ENCODE results near the gene LDHD. TPM values are rescaled to one million over a fixed set of nuclear protein-coding genes. Genes with fewer than 3 reads are reported as not detected.
A peak's percentile ranks its signal among the peaks of the same experiment; 100 is the strongest.

Gene LDHD
- total RNA-seq, 4 donors from 2014 or later = 2.5 to 37.0 (median 22.4) TPM

DNA sequence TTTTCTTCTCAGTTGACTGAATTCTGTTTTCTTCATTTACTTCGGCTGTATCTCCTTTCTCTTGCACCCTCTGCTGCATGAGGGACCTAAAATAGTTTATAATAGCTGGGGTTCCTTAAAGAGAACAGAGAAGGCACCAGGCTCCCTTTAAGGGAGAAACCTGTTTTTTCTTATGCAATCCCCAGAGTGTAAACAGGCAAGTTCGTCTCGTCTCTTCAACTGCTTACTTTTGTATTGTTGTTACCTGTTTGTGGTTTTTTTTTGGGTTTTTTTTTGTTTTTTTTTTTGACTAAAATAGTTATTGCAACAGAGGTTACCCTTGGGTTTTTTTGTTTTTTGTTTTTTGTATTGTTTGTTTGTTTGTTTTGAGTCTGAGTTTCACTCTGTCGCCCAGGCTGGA lies 3.7 kb upstream of the LDHD start:
- Histone ChIP-seq H3K36me3 (no peaks in the 10 kb centered on the region), H3K27me3 (no peaks in the 10 kb centered on the region), H3K27ac (no peak overlapping the region), H3K4me3 (no peak overlapping the region), H3K9me3 (peaks cover 0 to 12% (median 6%) of the 10 kb centered on the region in 4 donors), H3K4me1 (peaks cover 0 to 13% (median 0%) of the 10 kb centered on the region in 4 donors)
- no peak for DNase-seq
- no peak for TF ChIP-seq POLR2A (IDR thresholded peaks at IDR 0.05)
- TF ChIP-seq, protein P1, sequence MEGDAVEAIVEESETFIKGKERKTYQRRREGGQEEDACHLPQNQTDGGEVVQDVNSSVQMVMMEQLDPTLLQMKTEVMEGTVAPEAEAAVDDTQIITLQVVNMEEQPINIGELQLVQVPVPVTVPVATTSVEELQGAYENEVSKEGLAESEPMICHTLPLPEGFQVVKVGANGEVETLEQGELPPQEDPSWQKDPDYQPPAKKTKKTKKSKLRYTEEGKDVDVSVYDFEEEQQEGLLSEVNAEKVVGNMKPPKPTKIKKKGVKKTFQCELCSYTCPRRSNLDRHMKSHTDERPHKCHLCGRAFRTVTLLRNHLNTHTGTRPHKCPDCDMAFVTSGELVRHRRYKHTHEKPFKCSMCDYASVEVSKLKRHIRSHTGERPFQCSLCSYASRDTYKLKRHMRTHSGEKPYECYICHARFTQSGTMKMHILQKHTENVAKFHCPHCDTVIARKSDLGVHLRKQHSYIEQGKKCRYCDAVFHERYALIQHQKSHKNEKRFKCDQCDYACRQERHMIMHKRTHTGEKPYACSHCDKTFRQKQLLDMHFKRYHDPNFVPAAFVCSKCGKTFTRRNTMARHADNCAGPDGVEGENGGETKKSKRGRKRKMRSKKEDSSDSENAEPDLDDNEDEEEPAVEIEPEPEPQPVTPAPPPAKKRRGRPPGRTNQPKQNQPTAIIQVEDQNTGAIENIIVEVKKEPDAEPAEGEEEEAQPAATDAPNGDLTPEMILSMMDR (IDR thresholded peaks at IDR 0.05) = no peak

GRCh38 chr16:75118943-75119539 lies 2.5 kb upstream of the LDHD start:
- no peak for TF ChIP-seq POLR2A (IDR thresholded peaks at IDR 0.05)
- TF ChIP-seq, protein P1 (IDR thresholded peaks at IDR 0.05) = no peak
- Histone ChIP-seq H3K9me3 (peaks cover 0 to 12% (median 6%) of the 10 kb centered on the region in 4 donors), H3K27ac (no peak overlapping the region), H3K36me3 (no peaks in the 10 kb centered on the region), H3K4me1 (peaks cover 0 to 14% (median 0%) of the 10 kb centered on the region in 4 donors), H3K4me3 (no peak overlapping the region), H3K27me3 (no peaks in the 10 kb centered on the region)
- no peak for DNase-seq

GRCh38 chr16:75116911-75117245 lies 298 bp upstream of the LDHD start:
- Histone ChIP-seq H3K27me3 (no peaks in the 10 kb centered on the region), H3K36me3 (no peaks in the 10 kb centered on the region), H3K27ac (peak overlapping the region in 1 of 4 donors; percentile 19), H3K4me3 (peak overlapping the region in 1 of 4 donors; percentile 55), H3K4me1 (peaks cover 0 to 14% (median 0%) of the 10 kb centered on the region in 4 donors), H3K9me3 (peaks cover 0 to 8% (median 4%) of the 10 kb centered on the region in 4 donors)
- TF ChIP-seq, protein P1 (IDR thresholded peaks at IDR 0.05) = no peak
- no peak for TF ChIP-seq POLR2A (IDR thresholded peaks at IDR 0.05)
- DNase-seq = no peak

GRCh38 chr16:75114946-75115825 lies 1.4 kb downstream of the LDHD start:
- peak overlapping the region in 1 of 4 donors; percentile 55 for H3K4me3 ChIP-seq

GRCh38 chr16:75114179-75114945 lies 2.2 kb downstream of the LDHD start:
- DNase-seq = no peak
- H3K27ac ChIP-seq = no peak overlapping the region
- no peaks in the 10 kb centered on the region for H3K27me3 ChIP-seq
- TF ChIP-seq, protein P1 (IDR thresholded peaks at IDR 0.05) = no peak
- no peak for TF ChIP-seq POLR2A (IDR thresholded peaks at IDR 0.05)
- H3K4me3 ChIP-seq = no peak overlapping the region
- no peaks in the 10 kb centered on the region for H3K9me3 ChIP-seq
- H3K36me3 ChIP-seq = no peaks in the 10 kb centered on the region
- H3K4me1 ChIP-seq = peaks cover 2 to 37% (median 7%) of the 10 kb centered on the region in 4 donors

More at GRCh38 chr16:75114946-75115825, 1.4 kb downstream of the LDHD start:
- H3K27ac ChIP-seq = no peak overlapping the region
- no peaks in the 10 kb centered on the region for H3K36me3 ChIP-seq
- H3K27me3 ChIP-seq = no peaks in the 10 kb centered on the region
- no peak for DNase-seq
- no peak for TF ChIP-seq POLR2A (IDR thresholded peaks at IDR 0.05)
- TF ChIP-seq, protein P1 (IDR thresholded peaks at IDR 0.05) = no peak
- H3K9me3 ChIP-seq = no peaks in the 10 kb centered on the region
- H3K4me1 ChIP-seq = peaks cover 0 to 29% (median 3%) of the 10 kb centered on the region in 4 donors

Measured in Peyer's patch (tissue), 4 donors.